Measurements from ENCODE around the gene SIAH2.

The SIAH2 gene

DNA sequence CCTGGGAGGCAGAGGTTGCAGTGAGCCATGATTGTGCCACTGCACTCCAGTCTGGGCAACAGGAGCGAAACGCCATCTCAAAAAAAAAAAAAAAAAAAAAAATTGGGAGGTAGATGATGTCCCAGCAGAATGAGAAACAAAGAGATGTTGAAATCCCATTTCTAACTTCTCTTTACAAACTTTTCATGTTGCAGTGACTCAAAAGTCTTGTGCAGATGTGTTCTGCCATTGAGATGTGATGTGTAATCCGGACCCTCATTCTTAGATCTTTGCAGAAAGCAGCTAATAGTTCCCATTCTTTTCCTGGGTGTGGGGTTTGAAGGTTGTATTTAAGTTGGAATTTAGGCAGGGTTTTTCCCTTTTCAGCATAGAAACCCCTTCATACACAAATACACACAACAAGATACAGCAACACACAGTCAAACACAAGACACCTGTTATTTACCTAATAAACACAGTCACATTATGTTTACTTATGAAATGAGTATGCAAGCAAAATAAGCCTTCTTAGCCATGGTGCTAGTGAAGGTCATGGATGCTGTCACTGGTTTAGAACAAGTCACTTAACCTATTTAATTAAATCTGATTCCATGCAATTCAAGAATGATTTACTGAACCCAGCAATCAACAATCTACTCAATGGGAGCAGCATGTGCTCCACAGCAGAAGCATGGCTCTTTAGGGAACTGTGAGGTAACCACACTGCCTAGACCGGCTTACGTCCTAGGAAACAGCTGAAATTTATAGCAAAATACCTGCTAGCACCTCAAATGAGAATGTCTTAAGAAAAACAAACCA lies 14.9 kb downstream of the SIAH2 start:
- no peak for DNase-seq

- no peak for DNase-seq
Observed at GRCh38 chr3:150746791-150747590, 16.0 kb downstream of the SIAH2 start.

DNA sequence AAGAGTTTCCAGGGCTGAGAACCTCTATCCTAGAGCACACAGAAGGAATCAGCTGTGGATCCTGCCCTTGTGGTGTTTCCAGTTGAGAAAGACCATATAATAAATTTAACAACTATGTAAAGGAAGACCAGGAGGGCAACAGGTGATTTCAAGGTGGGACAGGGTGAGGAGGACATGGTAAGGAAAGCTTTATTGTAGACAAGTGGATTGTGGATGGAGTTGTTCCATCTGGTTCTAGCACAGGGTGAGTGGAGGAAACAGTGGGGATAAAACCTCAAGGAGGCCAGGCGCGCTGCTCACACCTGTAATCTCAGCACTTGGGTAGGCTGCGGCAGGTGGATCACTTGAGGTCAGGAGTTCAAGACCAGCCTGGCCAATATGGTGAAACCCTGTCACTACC lies 17.1 kb downstream of the SIAH2 start:
- no peak for DNase-seq

DNA sequence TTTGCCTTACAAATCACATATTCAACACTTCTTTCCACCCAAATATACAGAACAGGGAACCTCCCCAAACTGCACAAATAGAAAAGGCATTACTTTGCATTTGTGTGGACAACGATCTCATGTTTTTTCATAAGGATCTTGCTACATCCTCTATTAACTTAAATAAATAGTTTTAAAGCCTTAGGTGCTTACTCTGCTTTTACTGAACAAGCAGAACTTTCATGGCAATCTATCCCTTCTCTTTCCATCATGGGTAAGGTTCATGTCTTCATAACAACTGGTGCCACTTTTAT lies 18.1 kb downstream of the SIAH2 start:
- no peak for DNase-seq

- DNase-seq: no peak
Observed at GRCh38 chr3:150744041-150744918, 18.7 kb downstream of the SIAH2 start.

DNA sequence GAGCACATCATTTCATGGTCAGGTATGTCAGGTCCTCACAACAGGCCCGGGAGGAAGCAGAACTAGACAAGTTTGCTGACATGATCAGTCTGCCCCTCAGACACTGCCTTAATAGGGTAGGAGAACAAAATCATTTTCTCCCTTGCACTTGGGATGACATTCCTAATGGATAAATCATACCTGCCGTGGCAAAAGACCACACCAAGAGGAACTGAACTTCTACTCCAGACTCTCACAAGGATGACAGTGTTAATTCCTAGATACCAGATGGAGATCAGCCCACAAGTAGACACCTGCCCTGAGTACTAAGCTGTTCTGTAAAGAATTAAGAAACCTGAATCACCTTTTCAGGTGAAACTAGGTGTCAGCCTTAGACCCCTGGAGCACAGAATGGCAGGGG lies 19.5 kb downstream of the SIAH2 start:
- DNase-seq: no peak

GRCh38 chr3:150742679-150743078 lies 20.3 kb downstream of the SIAH2 start:
- DNase-seq: no peak

GRCh38 chr3:150742141-150742523 lies 20.8 kb downstream of the SIAH2 start:
- DNase-seq: no peak

DNA sequence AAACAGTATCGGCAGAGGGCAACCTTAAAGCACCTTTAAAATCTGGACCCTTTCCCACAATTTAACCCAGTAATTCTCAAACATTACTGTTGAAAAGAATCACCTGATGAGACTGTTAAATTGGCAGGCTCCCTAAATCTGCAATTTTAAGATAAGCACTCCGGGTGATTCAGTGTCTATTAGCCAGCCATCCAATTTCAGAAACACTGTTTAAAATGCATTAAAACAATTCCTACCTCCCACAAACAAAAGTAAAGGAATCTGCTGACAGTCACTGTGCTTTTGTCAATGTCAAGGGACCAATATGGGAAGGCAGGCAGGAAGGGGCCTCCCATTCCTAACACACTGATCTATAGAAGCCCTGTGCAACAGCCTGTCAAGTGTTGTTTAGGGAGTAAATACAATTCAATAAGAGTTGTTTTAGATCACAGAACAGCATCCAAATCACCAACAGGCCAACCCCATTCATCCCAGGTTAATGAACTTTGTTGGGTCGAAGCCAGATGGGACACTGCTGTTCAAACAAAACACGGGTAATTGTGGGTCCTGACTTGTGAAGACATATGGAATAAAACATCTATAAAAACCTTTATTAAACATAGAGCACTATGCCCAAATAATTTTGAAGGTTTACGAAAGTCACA lies 21.4 kb downstream of the SIAH2 start:
- DNase-seq: no peak

GRCh38 chr3:150740733-150741496 lies 22.1 kb downstream of the SIAH2 start:
- DNase-seq: no peak

- DNase-seq: peak in 1 of 2 donors; percentile 16
Observed at GRCh38 chr3:150739877-150740645, 22.9 kb downstream of the SIAH2 start.

GRCh38 chr3:150739200-150739863 lies 23.6 kb downstream of the SIAH2 start:
- DNase-seq: peak in 1 of 2 donors; percentile 27

GRCh38 chr3:150738688-150739087 lies 24.3 kb downstream of the SIAH2 start:
- no peak for DNase-seq

GRCh38 chr3:150737874-150738679 lies 24.9 kb downstream of the SIAH2 start:
- DNase-seq: no peak

GRCh38 chr3:150736903-150737832 lies 25.8 kb downstream of the SIAH2 start:
- no peak for DNase-seq

DNA sequence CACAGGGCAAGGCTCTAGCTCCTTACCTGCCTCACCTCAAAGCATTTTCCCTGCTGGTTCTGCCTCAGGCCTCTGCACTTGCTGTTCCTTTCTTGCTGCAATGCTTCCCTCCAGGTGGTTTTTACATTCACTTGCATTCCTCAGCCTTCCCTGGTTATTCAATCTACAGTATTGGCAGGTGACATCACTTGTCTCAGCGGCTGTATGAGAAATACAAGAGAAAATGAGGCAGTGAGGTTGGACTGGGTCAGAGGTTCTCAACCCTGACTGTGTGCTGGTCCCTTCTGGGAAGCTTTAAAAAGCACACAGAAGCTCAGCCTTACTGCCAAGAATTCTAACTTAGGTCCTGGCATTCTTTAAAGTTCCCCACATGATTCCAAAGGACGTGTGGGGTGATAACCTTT lies 26.7 kb downstream of the SIAH2 start:
- DNase-seq: no peak

DNA sequence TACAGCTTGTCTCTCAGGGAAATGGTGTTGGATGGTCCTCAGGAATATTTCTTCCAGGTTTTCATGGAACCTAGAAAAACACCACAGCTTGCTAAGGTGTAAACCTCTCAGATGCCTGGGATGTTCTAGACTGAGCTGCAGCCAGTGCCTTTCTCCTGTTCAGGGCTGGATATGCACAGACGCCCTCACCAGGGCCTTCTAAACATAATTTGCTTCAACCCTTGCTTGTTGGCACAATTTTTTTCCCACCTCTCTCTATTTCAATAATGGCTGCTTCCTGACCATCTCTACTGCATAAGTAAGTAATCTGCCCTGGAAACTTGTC lies 28.2 kb downstream of the SIAH2 start:
- DNase-seq: no peak

DNA sequence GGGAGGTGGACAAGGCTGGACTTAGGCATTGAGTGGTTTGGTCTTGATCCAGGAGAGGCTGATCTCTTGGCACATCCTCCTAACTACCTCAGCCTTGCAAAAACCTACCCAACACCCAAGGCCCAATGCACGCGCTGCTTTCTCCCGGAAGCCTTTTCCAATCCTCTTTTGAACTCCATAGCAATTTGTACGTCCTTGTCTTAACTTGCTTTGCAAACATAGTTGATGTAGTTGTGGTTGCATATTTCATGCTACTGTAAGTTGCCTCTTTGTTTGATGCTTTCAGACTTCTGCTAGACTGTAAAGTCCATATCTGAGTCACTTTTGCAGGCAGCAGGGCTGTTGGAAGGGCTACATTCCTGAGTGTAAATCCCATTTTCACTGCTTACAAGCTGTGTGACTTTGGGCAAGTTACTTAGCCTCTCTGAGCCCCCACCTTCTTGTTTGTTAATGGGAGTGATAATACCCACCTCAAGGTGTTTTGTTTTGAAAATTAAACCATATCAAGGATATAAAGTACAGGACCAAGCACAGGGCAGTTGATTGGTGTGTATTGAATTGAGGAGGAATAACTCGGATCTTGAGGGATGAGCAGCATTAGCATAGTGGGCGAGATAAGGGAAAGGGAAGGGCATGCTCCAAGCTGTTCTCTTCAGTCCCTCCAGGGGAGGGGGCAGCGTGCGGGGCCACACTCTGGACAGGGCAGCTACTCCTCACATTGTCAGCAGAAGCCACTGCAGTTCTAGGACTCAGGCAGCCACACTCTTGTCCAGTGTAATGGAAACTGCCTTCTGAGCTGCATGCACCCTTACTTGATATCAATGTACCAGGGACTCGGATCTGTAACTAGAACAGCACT lies 28.8 kb downstream of the SIAH2 start:
- no peak for DNase-seq
